Upper lobe of left lung (tissue), 4 donors: Measurements from ENCODE around the gene PDK1.

Experiments
- POLR2A ChIP-seq, 4 donors: fragments of 450-650 bp; IDR thresholded peaks; one replicate each; pipeline ENCODE4 v1.5.1; 2016 to 2017; ENCODE audit warnings: antibody characterized with exemption in 4 of 4, mild to moderate bottlenecking in 2 of 4
- POLR2AphosphoS5 ChIP-seq, 2 donors: sonication (generic); formaldehyde crosslinking; IDR thresholded peaks; one replicate each; pipeline ENCODE4 v1.5.1; 2017; ENCODE audit warnings: antibody characterized with exemption in 2 of 2
- TF ChIP-seq, protein P1 (sequence below), 6 experiments: fragments of 450-650 bp in 4 of 6; fragments of 200-600 bp in 2 of 6; sonication (generic) in 2 of 6; IDR thresholded peaks; one replicate each; pipeline ENCODE4 v1.5.1; 2016 to 2019; ENCODE audit warnings: antibody characterized with exemption in 6 of 6

GRCh38 chr2:172551271-172551670 is 4.6 kb upstream of the PDK1 start:
- TF ChIP-seq POLR2A (IDR thresholded peaks at IDR 0.05) (no peak), POLR2AphosphoS5 (IDR thresholded peaks at IDR 0.05) (no peak)
- TF ChIP-seq, protein P1, sequence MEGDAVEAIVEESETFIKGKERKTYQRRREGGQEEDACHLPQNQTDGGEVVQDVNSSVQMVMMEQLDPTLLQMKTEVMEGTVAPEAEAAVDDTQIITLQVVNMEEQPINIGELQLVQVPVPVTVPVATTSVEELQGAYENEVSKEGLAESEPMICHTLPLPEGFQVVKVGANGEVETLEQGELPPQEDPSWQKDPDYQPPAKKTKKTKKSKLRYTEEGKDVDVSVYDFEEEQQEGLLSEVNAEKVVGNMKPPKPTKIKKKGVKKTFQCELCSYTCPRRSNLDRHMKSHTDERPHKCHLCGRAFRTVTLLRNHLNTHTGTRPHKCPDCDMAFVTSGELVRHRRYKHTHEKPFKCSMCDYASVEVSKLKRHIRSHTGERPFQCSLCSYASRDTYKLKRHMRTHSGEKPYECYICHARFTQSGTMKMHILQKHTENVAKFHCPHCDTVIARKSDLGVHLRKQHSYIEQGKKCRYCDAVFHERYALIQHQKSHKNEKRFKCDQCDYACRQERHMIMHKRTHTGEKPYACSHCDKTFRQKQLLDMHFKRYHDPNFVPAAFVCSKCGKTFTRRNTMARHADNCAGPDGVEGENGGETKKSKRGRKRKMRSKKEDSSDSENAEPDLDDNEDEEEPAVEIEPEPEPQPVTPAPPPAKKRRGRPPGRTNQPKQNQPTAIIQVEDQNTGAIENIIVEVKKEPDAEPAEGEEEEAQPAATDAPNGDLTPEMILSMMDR (IDR thresholded peaks at IDR 0.05), result no peak
